ENCODE results near the gene TMEM203.

The TMEM203 gene

DNA sequence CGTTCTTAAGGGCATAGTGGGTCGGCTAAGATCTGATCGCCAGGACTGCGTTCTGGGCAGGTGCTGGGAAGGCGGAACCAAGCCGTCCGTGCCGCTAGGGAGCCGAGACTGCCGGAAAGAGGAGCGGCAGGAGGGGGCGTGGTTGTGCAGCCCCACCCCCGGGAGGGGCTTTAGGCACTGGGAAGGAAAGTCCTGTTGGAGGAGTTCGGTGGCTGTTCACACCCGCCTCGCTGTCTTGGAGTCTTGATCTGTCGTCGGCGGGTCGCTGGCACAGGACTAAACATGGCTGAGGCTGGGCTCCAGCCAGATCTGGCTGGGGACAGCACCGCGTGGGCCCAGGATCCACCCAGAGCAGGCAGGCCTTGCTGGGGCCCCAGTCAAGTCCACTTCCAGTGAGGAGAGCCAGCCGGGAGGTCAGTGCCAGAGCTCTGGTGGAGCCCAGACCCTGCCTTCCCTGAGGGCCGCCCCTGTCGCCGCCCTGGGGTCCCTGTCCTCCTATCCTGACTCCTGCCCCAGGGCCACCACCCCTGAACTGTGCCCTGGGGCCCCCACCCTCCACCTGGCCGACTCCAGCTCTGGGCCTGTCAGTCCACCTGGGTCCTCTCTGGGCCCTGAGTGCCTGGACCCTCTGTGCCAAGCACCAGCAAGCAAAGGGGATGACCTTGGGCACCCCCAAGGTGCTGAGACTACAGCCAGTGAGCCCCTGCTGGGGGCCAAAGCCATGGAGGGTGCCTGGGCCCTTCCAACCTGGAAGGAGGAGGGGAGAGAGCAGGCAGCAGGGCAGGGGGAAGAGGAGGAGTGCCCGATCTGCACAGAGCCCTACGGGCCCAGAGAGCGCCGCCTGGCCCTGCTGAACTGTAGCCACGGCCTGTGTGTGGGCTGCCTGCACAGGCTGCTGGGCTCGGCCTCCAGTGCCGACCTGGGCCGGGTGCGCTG is 12.1 kb upstream of the TMEM203 start:
- no peak for DNase-seq

DNA sequence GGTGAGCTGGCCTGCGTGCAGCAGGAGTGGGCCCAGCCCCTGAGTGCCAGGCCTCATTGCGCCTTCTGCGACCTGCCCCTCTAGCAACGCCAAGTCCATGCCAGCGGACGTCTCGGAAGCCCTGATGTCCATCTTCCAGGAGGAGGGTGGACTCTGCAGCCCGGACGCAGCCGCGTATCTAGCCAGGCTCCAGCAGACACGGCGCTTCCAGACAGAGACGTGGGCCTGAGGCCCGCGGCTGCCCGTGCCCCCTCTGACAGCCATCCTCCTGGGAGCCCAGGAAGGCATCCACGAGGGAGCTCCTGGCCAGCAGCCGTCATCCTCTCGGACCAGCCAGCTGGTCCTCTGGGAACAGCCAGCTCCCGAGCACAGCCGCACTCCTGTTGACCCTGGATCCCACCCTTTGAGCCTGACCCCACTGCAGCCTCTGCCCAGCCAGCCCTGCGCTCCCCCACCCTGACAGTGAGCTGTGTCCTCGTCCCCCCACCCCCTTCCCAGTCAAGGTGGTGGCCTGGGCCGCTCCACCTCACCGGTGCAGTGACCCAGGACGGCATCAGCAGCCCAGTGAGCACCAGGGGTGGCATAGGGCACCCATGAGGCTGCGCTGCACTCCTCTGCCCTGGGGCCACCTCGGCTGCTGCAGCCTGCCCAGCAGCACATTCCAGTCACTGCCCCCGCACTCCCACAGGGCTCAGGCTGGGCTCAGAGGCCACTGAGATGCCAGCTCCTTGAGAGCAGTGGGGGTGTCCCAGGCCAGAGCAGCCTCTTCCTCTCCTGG is 10.9 kb upstream of the TMEM203 start:
- no peak for DNase-seq

DNA sequence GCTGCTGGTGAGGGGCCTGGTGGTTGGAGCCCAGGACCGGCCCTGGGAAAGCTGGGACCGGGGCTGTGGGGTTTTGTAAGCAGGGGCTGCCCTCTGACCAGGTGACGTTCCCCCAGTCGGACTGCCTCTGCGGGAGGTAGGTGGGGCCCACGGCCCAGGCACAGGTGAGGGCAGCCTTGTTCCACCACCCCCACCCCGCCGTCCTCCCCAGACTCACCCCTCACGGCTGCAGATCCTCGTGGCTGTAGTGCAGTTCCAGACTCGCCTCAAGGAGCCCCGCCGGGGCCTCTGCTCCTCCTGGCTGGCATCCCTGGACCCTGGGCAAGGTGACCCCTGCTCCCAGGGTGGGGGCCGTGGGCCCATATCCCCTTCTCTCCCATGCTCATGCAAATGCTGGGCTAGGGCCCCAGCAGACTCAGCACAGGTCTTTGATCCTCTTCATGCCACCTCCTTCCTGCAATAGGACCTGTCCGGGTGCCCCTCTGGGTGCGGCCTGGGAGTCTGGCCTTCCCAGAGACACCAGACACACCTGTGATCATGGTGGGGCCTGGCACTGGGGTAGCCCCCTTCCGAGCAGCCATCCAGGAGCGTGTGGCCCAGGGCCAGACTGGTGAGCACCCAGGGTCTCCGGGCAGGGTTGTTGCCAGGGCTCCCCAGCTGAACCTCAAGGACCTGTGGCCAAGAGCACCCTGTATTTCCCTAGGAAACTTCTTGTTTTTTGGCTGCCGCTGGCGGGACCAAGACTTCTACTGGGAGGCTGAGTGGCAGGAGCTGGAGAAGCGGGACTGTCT is 9.9 kb upstream of the TMEM203 start:
- no peak for DNase-seq

DNA sequence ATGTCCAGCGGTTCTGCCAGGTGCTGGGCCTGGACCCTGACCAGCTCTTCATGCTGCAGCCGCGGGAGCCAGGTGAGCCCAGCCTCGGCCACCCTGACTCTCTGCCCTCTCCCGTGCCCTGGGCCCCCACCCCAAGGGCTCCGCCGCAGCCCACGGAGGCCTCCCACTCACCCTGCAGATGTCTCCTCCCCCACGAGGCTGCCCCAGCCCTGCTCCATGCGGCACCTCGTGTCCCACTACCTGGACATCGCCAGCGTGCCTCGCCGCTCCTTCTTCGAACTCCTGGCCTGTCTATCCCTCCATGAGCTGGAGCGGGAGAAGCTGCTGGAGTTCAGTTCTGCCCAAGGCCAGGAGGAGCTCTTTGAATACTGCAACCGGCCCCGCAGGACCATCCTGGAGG is 9.2 kb upstream of the TMEM203 start:
- DNase-seq, result no peak

DNA sequence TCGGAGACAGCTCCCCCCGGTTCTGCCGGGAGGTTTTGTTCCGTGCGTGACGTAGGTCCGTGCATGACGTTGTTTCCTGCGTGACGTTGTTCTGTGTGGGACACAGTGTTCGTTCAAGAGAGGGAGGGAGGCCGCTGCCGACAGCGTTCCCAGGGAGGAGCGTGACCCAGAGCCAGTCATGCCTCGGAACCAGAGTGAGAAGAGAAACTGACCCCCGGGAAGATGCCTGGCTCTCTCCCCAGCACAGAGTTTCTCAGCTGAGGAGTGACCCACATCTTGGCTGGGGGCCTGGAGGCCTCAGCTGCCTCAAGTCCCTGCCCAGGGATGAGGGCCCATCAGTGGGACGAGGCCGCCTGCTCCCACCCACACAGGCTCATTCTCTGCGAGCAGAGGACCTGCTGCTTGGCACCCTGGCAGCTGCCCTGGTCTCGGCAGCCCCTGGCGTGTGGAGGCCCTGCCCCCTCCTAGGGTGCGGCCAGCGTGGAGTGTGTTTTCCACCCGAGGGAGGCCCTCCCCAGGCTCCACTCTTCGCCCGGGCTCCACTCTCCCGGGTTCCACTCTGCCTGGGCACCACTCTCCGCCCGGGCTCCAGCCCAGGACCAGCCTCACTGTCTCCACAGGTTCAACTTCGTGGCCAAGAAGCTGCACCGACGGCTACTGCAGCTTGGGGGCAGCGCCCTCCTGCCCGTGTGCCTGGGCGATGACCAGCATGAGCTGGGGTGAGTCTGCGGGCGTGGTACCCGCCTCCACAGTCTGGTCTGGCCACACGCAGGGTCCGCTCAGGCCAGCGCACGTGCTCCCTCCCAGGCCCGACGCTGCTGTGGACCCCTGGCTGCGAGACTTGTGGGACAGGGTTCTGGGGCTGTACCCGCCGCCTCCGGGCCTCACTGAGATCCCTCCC is 8.0 kb upstream of the TMEM203 start:
- no peak for DNase-seq

DNA sequence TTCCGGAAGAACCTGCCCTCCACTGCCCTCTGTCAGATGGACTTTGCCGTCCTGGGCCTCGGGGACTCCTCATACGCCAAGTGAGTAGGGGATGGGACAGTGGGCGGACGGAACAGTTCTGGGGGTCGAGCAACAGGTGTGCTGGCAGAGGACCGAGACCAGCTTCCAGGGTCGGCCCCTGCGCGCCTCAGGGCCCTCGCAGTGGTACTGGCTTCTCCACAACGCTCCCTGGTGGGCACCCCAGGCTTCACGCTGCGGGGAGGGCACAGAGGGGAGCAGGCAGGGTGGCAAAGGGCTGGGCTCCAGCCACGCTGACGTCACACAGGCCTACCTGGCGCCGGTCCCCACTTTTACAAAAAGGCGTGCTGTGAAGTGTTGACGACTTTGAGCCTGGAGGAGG is 7.1 kb upstream of the TMEM203 start:
- no peak for DNase-seq

DNA sequence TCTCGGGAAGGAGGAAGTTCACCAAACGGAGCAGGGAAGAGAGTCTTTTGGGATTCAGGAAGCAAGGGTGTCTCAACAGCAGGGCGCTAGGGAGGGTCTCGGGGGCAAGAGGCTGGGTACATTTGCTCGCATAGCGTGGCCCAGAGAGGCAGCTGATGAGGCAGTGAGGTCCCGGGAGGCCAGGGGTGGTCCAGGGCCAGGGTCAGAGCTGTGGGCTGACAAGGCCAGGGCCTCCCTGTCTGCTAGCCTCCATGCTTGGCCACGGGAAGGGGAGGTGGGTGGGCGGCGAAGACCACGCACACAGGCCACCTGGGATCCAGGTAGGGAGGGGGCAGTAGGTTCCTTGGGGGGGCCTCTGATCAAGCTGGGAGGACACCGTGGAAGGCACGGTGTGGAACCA is 6.1 kb upstream of the TMEM203 start:
- no peak for DNase-seq

DNA sequence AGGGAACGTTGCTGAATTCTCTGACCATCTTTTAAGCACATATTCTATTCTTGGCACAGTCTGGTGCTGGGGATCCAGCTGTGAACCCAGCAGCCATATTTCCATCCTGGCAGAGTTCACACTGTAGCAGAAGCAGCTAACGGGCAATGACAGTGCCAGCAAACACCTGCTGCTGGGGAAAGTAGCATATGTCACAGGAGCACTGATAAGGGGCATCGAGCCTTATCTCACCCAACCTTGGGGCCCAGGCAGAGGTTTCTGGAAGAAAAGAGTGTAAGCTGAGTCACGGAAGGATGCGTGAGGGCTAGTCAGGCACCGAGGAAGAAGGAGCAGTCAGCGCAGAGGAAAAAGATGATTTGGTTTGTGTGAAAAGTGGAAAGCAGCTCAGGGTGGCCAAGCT is 1.2 kb upstream of the TMEM203 start:
- DNase-seq, result no peak

DNA sequence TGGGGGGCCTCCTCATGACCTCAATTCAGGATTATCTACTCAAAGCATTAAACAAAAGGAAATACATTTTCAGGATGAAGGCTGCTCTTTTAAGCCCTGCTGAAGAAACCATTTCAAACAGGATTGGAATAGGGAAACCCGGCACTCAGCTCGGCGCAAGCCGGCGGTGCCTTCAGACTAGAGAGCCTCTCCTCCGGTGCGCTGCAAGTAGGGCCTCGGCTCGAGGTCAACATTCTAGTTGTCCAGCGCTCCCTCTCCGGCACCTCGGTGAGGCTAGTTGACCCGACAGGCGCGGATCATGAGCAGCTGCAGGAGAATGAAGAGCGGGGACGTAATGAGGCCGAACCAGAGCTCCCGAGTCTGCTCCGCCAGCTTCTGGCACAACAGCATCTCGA is 720 bp downstream of the TMEM203 start:
- no peak for DNase-seq

DNA sequence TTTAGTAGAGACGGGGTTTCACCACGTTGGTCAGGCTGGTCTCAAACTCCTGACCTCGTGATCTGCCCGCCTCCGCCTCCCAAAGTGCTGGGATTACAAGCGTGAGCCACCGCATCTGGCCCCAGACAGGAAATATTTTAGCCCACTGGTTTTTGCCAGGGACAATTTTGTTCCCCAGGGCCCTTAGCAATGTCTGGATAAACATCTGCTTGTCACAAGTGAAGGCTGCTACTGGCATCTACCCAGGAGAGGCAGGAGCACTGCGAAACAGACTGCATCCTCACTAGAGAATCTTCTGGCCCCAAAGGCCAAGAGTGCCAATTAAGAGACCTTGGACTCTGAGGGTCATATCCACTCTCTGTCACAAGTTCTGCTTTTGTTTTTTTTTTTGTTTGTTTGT is 2.5 kb downstream of the TMEM203 start:
- no peak for DNase-seq

DNA sequence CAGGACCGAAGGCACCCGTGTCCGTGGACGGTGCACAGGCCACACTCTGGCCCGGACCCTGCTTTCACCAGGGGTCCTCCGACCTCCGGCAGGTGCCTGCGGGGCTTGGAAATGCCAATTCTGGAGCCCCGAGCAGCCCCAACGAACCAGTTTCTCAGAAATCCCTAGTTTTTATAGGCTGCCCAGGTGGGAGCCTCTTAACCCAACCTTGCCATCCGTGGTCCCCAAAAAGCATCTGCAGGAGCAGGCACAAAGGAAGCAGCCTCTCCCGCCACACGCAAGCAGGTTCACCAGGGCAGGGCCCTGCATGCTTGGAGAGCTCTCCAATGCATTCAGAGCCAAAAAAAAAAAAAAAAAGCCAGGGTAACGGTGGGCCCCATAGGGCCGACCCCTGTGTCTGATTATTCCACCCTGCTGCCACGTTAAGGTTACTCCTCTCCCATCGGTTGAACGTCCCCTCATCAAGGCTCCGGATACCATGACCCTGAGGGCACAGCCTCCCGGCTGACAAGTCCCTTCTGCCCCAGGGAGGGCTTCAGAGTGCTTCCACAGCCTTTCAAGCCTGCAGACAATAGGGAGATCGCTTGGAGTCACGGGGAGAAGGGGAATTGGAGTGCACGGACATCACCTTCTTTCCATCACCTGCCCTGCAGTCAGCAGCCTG is 4.1 kb downstream of the TMEM203 start:
- DNase-seq, result no peak

DNA sequence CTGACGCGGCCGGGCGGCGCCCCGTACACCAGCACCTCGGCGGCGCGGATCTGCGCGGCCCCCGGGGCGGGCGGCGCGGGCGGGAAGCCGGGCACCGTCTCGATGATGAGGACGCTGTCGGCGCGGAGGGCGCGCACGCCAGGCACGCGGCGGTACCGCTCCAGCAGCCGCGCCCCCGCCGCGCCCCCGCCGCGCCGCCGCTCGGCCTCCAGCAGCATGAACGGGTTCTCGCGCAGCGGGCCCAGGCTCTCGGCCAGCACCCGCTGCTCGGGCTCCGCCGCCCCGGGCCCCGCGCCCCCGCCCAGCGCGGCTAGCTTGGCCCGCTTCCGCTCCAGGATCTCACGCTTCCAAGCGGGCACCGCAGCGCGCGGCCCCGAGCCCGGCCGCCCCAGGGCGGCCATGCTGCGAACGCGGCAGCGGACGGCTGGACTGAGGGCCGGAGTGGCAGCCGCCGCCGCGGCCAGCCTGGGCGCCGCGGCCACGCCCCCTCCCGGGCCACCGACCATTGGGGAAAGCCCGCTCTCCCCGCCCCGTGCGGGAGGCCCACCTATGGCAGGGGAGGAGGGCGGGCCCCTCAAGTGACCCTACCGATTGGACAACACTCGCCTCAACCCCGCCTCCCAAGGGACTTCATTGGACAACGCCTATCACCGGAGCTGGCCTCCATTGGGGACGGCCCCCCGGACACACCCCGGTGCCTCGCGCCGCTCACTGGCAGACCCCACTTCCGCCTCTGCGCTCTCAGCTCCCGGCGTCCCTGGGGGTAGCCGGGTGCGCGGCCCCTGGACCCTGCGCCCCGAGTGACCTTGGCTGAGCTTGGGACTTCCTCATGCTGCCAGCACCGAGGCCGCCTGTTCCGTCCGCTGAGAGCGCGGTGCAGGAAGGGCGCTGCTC is 4.9 kb downstream of the TMEM203 start, which contains the start of gene TPRN:
TPRN (minus strand) TSS at position 431 of the 894 bp plus-strand sequence; CDS start at position 401, 30 bp downstream.
- DNase-seq, result peak; percentile 96

DNA sequence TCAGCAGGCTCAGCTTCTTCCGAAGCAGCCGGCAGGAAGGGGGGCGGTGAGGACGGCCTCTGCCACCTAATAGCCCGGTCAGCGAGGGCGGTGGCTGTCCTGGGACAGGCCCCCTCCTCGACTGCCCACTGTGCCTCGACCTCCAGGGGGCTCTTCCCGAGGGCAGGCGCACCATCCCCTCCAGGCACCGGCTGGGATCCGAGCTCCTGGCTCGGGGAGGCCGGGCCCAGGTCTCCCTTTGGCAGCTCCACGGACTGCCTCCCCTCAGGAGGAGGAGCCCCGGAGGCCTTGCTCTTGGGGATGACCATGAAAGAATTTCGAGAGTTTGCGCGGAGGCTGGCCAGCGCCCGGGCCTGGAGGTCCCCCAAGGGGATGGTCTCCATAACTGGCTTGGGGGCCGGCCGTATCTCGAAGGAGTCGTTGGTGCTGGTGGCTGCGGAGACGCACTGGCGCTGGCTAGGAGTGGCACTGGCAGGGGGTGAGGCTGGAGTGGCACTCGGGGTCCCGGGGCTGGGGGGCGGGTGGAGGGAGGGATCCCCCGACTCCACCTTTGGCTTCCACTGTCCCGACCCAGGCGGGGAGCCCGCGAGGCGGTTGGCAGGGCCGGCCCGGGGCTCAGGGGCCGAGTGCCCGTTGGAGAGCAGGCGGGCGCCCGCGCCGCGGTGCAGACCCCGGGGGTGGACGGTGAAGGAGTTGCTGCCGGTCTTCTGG is 5.9 kb downstream of the TMEM203 start:
- DNase-seq, result no peak

DNA sequence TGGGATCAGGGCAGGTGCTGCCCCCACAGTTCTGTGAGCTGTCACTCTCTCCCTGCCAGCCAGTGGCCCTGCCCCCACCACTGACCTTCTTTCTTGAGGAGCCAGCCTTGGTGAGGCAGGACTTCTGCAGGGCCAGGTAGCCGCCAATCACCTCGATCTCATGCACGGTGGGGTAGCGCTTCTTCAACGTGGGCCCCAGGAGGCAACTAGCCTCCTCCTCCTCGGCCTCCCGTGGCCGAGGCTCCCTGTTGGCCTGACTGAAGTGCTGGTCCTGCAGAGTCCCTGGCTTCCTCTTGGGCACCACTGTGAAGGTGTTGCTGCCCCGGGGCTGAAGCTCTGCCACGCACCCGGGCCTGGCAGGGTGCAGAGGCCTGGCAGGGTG is 6.6 kb downstream of the TMEM203 start:
- no peak for DNase-seq

DNA sequence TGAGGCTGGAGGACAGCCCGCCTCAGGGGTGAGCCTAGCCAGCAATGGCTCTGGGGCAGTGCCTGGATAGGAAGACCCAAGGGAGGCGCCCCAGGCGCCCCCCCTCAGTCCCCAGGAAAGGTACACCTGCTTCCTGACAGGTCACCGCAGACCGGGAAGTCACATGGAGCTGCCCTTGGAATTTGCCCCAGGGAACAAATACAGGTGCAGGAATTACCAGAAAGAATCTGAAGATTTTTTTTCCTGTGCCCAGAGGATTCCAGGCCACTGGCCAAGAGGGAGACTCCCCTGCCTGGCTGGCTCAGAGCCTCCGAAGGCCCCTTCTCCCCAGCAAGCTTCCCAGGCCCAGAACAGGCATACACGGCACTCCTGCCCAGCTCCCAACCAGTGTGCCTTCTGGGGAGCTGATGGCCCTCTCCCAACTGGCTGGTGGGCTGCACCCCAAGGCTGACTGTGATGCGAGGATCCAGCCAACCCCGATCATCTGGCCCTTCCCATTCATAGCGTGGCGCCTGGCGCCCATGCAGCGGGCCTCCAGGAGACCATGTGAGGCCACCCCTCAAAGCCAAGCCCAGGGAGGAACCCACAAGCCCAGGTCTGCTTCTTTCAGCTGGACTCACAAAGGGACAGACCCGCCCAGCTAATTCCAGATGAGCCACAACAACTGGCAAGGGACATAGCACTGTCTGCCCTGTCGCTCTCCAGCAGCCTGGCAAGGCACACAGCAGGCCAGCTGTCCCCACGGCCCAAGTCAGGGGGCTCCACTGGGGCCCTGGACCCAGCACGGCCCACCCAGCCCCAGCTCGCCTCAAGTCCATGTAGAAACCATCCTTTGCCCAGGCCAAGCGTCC is 7.2 kb downstream of the TMEM203 start:
- no peak for DNase-seq

DNA sequence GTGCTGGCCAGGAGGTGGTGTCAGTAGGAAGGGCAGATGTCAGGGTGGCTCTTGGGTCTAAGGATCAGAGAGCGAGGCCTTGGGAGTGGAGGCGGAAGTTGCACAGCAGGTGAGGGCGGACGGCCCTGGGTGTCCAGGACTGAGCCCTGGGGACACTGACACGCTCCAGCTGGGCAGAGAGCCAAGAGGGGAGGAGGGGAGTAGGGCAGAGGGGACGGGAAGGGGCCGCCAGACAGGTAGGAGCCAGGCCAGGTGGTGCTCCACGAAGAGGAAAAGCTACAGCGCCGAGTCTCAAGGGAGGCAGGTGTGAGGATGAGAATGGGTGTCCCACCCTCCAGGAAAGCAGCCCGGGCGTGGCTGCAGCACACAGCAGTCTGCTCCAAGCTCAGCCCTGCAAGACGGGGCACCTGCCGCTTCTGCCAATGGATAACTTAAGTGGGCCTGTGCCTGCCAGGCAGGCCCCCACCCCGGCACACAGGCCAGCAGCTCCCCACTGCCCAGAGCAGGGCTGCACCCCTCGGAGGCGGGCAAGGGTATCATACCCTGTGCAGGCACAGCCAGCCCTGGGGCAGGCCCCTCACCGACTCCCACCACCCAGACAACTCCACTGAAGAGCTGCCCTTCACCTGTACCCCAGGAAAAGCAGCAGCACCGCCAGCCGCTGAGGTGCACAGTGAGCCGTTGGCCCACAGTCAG is 9.8 kb downstream of the TMEM203 start:
- DNase-seq, result no peak

DNA sequence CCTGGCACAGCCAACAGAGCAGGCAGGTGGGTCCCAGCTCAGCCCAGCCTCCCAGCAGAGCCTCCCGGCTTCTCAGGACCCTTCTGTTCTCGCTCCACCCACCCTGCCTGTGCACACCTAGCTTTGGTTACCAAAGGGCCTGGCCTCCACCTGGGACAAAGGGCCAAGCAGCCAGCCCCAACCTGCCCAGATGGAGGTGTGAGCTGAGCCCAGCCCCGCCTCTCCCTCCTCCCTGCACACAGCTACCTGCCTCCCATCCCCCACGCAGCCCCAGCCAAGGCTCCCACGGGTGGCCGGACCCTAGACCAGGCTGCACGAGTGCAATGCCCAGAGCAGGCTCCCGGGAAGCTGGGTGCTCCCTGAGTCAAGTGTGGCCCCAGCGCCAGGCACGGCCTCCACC is 10.5 kb downstream of the TMEM203 start:
- no peak for DNase-seq

DNA sequence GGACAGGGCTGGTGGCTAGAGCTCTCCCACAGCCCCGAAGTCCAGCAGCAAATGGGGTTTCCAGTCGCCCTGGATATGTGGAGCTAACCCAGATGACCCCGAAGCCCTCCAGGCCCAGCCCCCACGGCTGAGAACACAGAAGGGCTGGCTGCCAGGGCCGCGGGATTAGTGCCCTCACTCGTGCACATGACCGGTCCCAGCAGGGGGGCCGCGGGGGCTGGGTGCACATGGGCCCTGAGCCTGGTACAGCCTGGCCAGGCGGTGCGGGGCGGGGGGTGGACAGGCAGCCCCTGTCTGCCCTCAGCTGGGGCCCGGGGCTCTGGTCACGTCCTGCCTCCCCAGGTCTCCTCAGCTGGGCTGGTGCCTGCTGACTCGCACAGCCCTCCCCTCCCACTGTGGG is 11.1 kb downstream of the TMEM203 start:
- no peak for DNase-seq
